Tibial nerve (tissue), 4 donors: Measurements from ENCODE around the gene METAP1D. TPM values are rescaled to one million over a fixed set of nuclear protein-coding genes. Genes with fewer than 3 reads are reported as not detected.
A peak's percentile ranks its signal among the peaks of the same experiment; 100 is the strongest.

Experiments used
- DNase-seq, 2 donors: peaks; one replicate each; pipeline ENCODE4 v3.0.0-alpha.2; 2019; ENCODE audit warnings: low spot score in 2 of 2
- H3K27ac ChIP-seq, 4 donors: fragments of 200-600 bp; sonication (generic) in 3 of 4; one replicate each; pipeline ENCODE4 v1.5.1; 2017 to 2019; ENCODE audit warnings: mild to moderate bottlenecking in 1 of 4
- H3K27me3 ChIP-seq, 2 donors: fragments of 200-600 bp; sonication (generic) in 1 of 2; one replicate each; pipeline versions ENCODE4 v1.5.1 to v1.6.0; 2017 to 2019
- H3K36me3 ChIP-seq, 3 donors: fragments of 200-600 bp; sonication (generic); one replicate each; pipeline ENCODE4 v1.5.1; 2018 to 2019
- H3K4me1 ChIP-seq, 4 donors: fragments of 200-600 bp; sonication (generic) in 3 of 4; one replicate each; pipeline ENCODE4 v1.5.1; 2017 to 2019
- H3K4me3 ChIP-seq, 4 donors: fragments of 200-600 bp; sonication (generic) in 3 of 4; one replicate each; pipeline ENCODE4 v1.5.1; 2017 to 2019; ENCODE audit warnings: mild to moderate bottlenecking in 1 of 4, moderate library complexity in 1 of 4
- H3K9me3 ChIP-seq, 4 donors: fragments of 200-600 bp; sonication (generic) in 3 of 4; one replicate each; pipeline ENCODE4 v1.5.1; 2017 to 2019
- CTCF ChIP-seq, 5 experiments: fragments of 200-600 bp in 3 of 5; fragments of 450-650 bp in 2 of 5; sonication (generic) in 3 of 5; IDR thresholded peaks; one replicate each; pipeline ENCODE4 v1.5.1; 2016 to 2019; ENCODE audit warnings: antibody characterized with exemption in 5 of 5, mild to moderate bottlenecking in 3 of 5, moderate library complexity in 2 of 5
- EP300 ChIP-seq, 2 donors: sonication (generic); formaldehyde crosslinking; IDR thresholded peaks; one replicate each; pipeline ENCODE4 v1.6.1; 2017; ENCODE audit warnings: antibody characterized with exemption in 2 of 2, mild to moderate bottlenecking in 1 of 2
- POLR2A ChIP-seq, 2 donors: fragments of 450-650 bp; IDR thresholded peaks; one replicate each; pipeline ENCODE4 v1.6.1; 2017; ENCODE audit warnings: antibody characterized with exemption in 2 of 2, mild to moderate bottlenecking in 2 of 2, moderate library complexity in 2 of 2
- WGBS, 2 donors: methylation state at CpG; one replicate each; pipeline ENCODE4 v1.1.5; 2018; 5-methylcytosine and 5-hydroxymethylcytosine counted together
- total RNA-seq, 4 donors: library from RNA; depleted of rRNA; stranded (reverse); fragments of >200 nt; gene quantifications; one replicate each; pipeline ENCODE4 v1.1.0, GENCODE V29; 2016

Gene METAP1D
- total RNA-seq, 4 donors from 2014 or later: 9.4 to 28.4 (median 14.7) TPM

- DNase-seq: peak in 1 of 2 donors; percentile 4
- 3 to 5% methylated on average over 28 to 34 of the region's 34 CpGs for WGBS, 2 donors
- Histone ChIP-seq H3K4me3 (peak within 1 kb of the TSS; percentile 19 to 66 (median 49)), H3K27ac (peak within 1 kb of the TSS in 2 of 4 donors; percentile 44 to 55), H3K4me1 (peaks cover 0 to 62% (median 30%) of the 10 kb centered on the region in 4 donors), H3K9me3 (no peaks in the 10 kb centered on the region), H3K27me3 (peaks cover 14 to 100% of the 10 kb centered on the region in 2 donors), H3K36me3 (no peaks in the 10 kb centered on the region)
- no peak for TF ChIP-seq CTCF (IDR thresholded peaks at IDR 0.05)
- no peak for TF ChIP-seq POLR2A (IDR thresholded peaks at IDR 0.05)
- TF ChIP-seq EP300 (IDR thresholded peaks at IDR 0.05): peak in 1 of 2 donors; percentile 2
Observed at GRCh38 chr2:172085460-172086159, 85.9 kb downstream of the METAP1D start, which contains the start of gene DLX1. DLX1 (plus strand) TSS chr2:172085507; CDS start chr2:172085678, 171 bp downstream.

- peak in 1 of 2 donors; percentile 5 for DNase-seq
- Histone ChIP-seq H3K27ac (peak overlapping the region in 1 of 4 donors; percentile 55), H3K4me1 (peaks cover 0 to 62% (median 30%) of the 10 kb centered on the region in 4 donors), H3K27me3 (peaks cover 14 to 100% of the 10 kb centered on the region in 2 donors), H3K9me3 (no peaks in the 10 kb centered on the region), H3K4me3 (peak overlapping the region in 2 of 4 donors; percentile 6 to 56), H3K36me3 (no peaks in the 10 kb centered on the region)
- WGBS, 2 donors: 7 to 11% methylated on average over 41 to 54 of the region's 54 CpGs
- TF ChIP-seq CTCF (IDR thresholded peaks at IDR 0.05) (no peak), EP300 (IDR thresholded peaks at IDR 0.05) (no peak), POLR2A (IDR thresholded peaks at IDR 0.05) (no peak)
Observed at GRCh38 chr2:172086241-172087206, 86.8 kb downstream of the METAP1D start.

GRCh38 chr2:172087207-172087779 is 87.5 kb downstream of the METAP1D start:
- Histone ChIP-seq H3K27ac (no peak overlapping the region), H3K27me3 (peaks cover 17 to 100% of the 10 kb centered on the region in 2 donors), H3K4me3 (no peak overlapping the region), H3K9me3 (no peaks in the 10 kb centered on the region), H3K36me3 (no peaks in the 10 kb centered on the region), H3K4me1 (peaks cover 0 to 62% (median 30%) of the 10 kb centered on the region in 4 donors)
- DNase-seq: peak in 1 of 2 donors; percentile 3
- TF ChIP-seq EP300 (IDR thresholded peaks at IDR 0.05) (peak in 1 of 2 donors; percentile 16), CTCF (IDR thresholded peaks at IDR 0.05) (no peak), POLR2A (IDR thresholded peaks at IDR 0.05) (no peak)
- 19% methylated on average over 31 of the region's 31 CpGs for WGBS, 2 donors

GRCh38 chr2:172087780-172088244 is 88.1 kb downstream of the METAP1D start:
- peaks cover 0 to 57% (median 30%) of the 10 kb centered on the region in 4 donors for H3K4me1 ChIP-seq
- WGBS, 2 donors: 18 to 42% methylated on average over 15 to 23 of the region's 23 CpGs
- H3K4me3 ChIP-seq: peak overlapping the region in 1 of 4 donors; percentile 2
- no peaks in the 10 kb centered on the region for H3K36me3 ChIP-seq
- peaks cover 17 to 100% of the 10 kb centered on the region in 2 donors for H3K27me3 ChIP-seq
- DNase-seq: no peak
- H3K9me3 ChIP-seq: no peaks in the 10 kb centered on the region
- H3K27ac ChIP-seq: no peak overlapping the region
- TF ChIP-seq CTCF (IDR thresholded peaks at IDR 0.05) (no peak), EP300 (IDR thresholded peaks at IDR 0.05) (no peak), POLR2A (IDR thresholded peaks at IDR 0.05) (no peak)
